ENCODE measurements around the gene PTPN6. TPM values are rescaled to one million over a fixed set of nuclear protein-coding genes. Genes with fewer than 3 reads are reported as not detected.

PTPN6 gene
- total and polyA plus RNA-seq, 2 of the 4 experiments (the other 2 are of a cell fraction) = under 0.01 to 0.14 TPM

DNA sequence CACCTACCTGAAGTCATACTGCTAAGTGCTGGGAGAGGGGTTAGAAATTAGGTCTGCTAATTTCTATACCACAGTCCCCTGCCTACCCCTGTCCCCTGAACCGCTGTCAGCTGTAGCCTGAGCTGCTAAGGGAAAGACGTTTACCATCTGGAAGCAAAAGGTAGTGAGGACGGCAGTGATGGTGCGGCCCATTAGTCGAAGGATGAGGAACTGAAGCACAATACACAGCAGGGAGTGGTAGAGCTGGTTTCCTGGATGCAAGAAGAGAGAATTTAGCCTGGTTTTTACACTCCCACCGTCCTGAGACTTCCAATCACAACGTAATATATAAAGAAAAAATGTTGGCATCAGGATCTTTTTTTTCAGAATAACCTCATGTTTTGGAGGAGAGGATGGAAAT lies 31.4 kb downstream of the PTPN6 start:
- dilution Hi-C loops (cut with HindIII; ENCODE audit: low sequenced_read_pairs, unreplicated experiment) (no loop called here), in situ Hi-C loops (cut with MboI; ENCODE audit: low sequenced_read_pairs) (no loop called here), intact Hi-C loops (cut with micrococcal nuclease) (no loop called here)
- no peak overlapping the region for H2AFZ ChIP-seq (replicated peaks; ENCODE audit: low read length, poor library complexity)
- CTCF ChIA-PET = no interaction called here
- no peak overlapping the region for H3K18ac ChIP-seq (ENCODE audit: low read depth, low read length)
- no peak overlapping the region for H3K4ac ChIP-seq (ENCODE audit: low read depth, low read length)
- H3K9me3 ChIP-seq (ENCODE audit: control insufficient read depth, insufficient read depth, low read length) = no peaks in the 10 kb centered on the region
- H2AK5ac ChIP-seq (ENCODE audit: low read depth, low read length) = no peak overlapping the region
- H3K36me3 ChIP-seq (ENCODE audit: control insufficient read depth, insufficient read depth, low read length) = peaks cover 49% of the 10 kb centered on the region
- H2BK120ac ChIP-seq (ENCODE audit: low read depth, low read length) = no peak overlapping the region
- no CpG with 5 or more reads among the region's 7 CpGs for WGBS, 2 experiments (ENCODE audit: extremely low coverage in 2 of 2, insufficient read length in 1 of 2)
- H2BK15ac ChIP-seq (ENCODE audit: low read depth, low read length) = no peak overlapping the region
- no peaks in the 10 kb centered on the region for H3K27me3 ChIP-seq (ENCODE audit: control insufficient read depth, insufficient read depth, low read length)
- H2AK9ac ChIP-seq (replicated peaks; ENCODE audit: low read depth, low read length, poor library complexity) = no peak overlapping the region
- POLR2A ChIA-PET (ENCODE audit: unreplicated experiment) = no interaction called here
- H2BK20ac ChIP-seq (ENCODE audit: low read depth, low read length) = no peak overlapping the region
- H4K5ac ChIP-seq (ENCODE audit: low read depth, low read length) = no peak overlapping the region
- ATAC-seq (ENCODE audit: low read depth) (no peak), DNase-seq (no peak)
- no peaks in the 10 kb centered on the region for H3K4me1 ChIP-seq (ENCODE audit: control insufficient read depth, insufficient read depth, low read length)
- H3K56ac ChIP-seq (ENCODE audit: extremely low read depth, insufficient read depth, low read length) = no peak overlapping the region
- H4K20me1 ChIP-seq (ENCODE audit: insufficient read depth, low read length) = no peaks in the 10 kb centered on the region
- H4K8ac ChIP-seq (ENCODE audit: low read depth in 2 of 2, low read length in 2 of 2) = no peak overlapping the region
- H3K4me3 ChIP-seq (ENCODE audit: insufficient read depth, low read depth, low read length) = no peak overlapping the region
- H3K14ac ChIP-seq (replicated peaks; ENCODE audit: low read depth, low read length) = no peak overlapping the region
- no peak overlapping the region for H4K91ac ChIP-seq (ENCODE audit: insufficient read depth, low read depth, low read length)
- H3K79me1 ChIP-seq (ENCODE audit: low read depth in 1 of 2, low read length in 2 of 2) = peaks cover 0 to 5% of the 10 kb centered on the region in 2 experiments; a peak in 1 of 4 replicates
- no peak overlapping the region for H3K4me2 ChIP-seq (ENCODE audit: low read depth, low read length)
- H3K23ac ChIP-seq (ENCODE audit: low read depth, low read length) = no peak overlapping the region
- H3K27ac ChIP-seq (ENCODE audit: insufficient read depth, low read length) = no peak overlapping the region
- H3K9me1 ChIP-seq (ENCODE audit: insufficient read depth, low read length) = peaks cover 3% of the 10 kb centered on the region; the same call in 1 of the 2 replicates
- no TSS peak for BruUV-seq (replicated peaks)
- no peak overlapping the region for H3K9ac ChIP-seq (ENCODE audit: low read depth, low read length)
- H2BK5ac ChIP-seq (ENCODE audit: low read depth, low read length, poor library complexity, severe bottlenecking) = no peak overlapping the region
- TF ChIP-seq, protein P1, sequence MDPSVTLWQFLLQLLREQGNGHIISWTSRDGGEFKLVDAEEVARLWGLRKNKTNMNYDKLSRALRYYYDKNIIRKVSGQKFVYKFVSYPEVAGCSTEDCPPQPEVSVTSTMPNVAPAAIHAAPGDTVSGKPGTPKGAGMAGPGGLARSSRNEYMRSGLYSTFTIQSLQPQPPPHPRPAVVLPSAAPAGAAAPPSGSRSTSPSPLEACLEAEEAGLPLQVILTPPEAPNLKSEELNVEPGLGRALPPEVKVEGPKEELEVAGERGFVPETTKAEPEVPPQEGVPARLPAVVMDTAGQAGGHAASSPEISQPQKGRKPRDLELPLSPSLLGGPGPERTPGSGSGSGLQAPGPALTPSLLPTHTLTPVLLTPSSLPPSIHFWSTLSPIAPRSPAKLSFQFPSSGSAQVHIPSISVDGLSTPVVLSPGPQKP (IDR thresholded peaks at IDR 0.05; ENCODE audit: borderline replicate concordance, low read depth, low read length) = no peak
- TF ChIP-seq, protein P2, sequence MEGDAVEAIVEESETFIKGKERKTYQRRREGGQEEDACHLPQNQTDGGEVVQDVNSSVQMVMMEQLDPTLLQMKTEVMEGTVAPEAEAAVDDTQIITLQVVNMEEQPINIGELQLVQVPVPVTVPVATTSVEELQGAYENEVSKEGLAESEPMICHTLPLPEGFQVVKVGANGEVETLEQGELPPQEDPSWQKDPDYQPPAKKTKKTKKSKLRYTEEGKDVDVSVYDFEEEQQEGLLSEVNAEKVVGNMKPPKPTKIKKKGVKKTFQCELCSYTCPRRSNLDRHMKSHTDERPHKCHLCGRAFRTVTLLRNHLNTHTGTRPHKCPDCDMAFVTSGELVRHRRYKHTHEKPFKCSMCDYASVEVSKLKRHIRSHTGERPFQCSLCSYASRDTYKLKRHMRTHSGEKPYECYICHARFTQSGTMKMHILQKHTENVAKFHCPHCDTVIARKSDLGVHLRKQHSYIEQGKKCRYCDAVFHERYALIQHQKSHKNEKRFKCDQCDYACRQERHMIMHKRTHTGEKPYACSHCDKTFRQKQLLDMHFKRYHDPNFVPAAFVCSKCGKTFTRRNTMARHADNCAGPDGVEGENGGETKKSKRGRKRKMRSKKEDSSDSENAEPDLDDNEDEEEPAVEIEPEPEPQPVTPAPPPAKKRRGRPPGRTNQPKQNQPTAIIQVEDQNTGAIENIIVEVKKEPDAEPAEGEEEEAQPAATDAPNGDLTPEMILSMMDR (conservative IDR thresholded peaks at IDR 0.05; ENCODE audit: low read depth, low read length) = no peak
- TF ChIP-seq CHD1 (IDR thresholded peaks at IDR 0.05; ENCODE audit: low read depth, low read length) (no peak), FOS (IDR thresholded peaks at IDR 0.05; ENCODE audit: low read depth, low read length) (no peak), MAZ (IDR thresholded peaks at IDR 0.05; ENCODE audit: borderline replicate concordance, low read depth, low read length) (no peak)
- TF ChIP-seq, protein P3, sequence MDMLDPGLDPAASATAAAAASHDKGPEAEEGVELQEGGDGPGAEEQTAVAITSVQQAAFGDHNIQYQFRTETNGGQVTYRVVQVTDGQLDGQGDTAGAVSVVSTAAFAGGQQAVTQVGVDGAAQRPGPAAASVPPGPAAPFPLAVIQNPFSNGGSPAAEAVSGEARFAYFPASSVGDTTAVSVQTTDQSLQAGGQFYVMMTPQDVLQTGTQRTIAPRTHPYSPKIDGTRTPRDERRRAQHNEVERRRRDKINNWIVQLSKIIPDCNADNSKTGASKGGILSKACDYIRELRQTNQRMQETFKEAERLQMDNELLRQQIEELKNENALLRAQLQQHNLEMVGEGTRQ (IDR thresholded peaks at IDR 0.05; ENCODE audit: low read depth, low read length) = no peak
